ENCODE measurements around the gene FANK1.

FANK1 gene

DNA sequence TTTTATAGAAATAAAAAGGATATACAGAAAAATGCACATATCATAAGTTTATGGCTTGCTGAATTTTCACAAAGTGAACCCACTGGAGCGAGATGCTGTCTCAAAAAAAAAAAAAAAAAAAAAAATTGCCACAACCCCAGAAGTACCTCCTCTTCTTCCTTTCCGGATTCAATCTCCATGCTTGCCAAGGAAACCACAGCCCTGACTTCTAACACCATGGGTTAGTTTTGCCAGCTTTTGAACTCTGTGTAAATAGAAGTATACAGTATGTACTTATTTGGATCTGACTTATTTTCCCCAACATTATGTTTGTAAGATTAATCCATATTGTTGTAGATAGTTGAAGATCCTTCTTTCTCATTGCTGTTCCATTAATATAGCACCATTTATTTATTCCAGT lies 40.0 kb downstream of the FANK1 start:
- no peak for DNase-seq (ENCODE audit: extremely low read depth, insufficient read length)
- no peaks in the 10 kb centered on the region for H3K27me3 ChIP-seq (replicated peaks; ENCODE audit: control insufficient read depth, insufficient read depth, low read length)
- H3K4me3 ChIP-seq (replicated peaks; ENCODE audit: low read depth, low read length): no peak overlapping the region
- no peaks in the 10 kb centered on the region for H3K36me3 ChIP-seq (ENCODE audit: control insufficient read depth, insufficient read depth, low read length)
- TF ChIP-seq, protein P1, sequence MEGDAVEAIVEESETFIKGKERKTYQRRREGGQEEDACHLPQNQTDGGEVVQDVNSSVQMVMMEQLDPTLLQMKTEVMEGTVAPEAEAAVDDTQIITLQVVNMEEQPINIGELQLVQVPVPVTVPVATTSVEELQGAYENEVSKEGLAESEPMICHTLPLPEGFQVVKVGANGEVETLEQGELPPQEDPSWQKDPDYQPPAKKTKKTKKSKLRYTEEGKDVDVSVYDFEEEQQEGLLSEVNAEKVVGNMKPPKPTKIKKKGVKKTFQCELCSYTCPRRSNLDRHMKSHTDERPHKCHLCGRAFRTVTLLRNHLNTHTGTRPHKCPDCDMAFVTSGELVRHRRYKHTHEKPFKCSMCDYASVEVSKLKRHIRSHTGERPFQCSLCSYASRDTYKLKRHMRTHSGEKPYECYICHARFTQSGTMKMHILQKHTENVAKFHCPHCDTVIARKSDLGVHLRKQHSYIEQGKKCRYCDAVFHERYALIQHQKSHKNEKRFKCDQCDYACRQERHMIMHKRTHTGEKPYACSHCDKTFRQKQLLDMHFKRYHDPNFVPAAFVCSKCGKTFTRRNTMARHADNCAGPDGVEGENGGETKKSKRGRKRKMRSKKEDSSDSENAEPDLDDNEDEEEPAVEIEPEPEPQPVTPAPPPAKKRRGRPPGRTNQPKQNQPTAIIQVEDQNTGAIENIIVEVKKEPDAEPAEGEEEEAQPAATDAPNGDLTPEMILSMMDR (IDR thresholded peaks at IDR 0.05; ENCODE audit: insufficient read depth, low read length, poor library complexity, severe bottlenecking): no peak

GRCh38 chr10:125940515-125940914 lies 44.2 kb downstream of the FANK1 start:
- Histone ChIP-seq H3K4me3 (replicated peaks; ENCODE audit: low read depth, low read length) (no peak overlapping the region), H3K27me3 (replicated peaks; ENCODE audit: control insufficient read depth, insufficient read depth, low read length) (no peaks in the 10 kb centered on the region), H3K36me3 (ENCODE audit: control insufficient read depth, insufficient read depth, low read length) (no peaks in the 10 kb centered on the region)
- TF ChIP-seq, protein P1 (IDR thresholded peaks at IDR 0.05; ENCODE audit: insufficient read depth, low read length, poor library complexity, severe bottlenecking): no peak
- DNase-seq (ENCODE audit: extremely low read depth, insufficient read length): no peak

GRCh38 chr10:125951290-125951689 lies 54.9 kb downstream of the FANK1 start:
- TF ChIP-seq, protein P1 (IDR thresholded peaks at IDR 0.05; ENCODE audit: insufficient read depth, low read length, poor library complexity, severe bottlenecking): no peak
- no peak overlapping the region for H3K4me3 ChIP-seq (replicated peaks; ENCODE audit: low read depth, low read length)
- H3K27me3 ChIP-seq (replicated peaks; ENCODE audit: control insufficient read depth, insufficient read depth, low read length): no peaks in the 10 kb centered on the region
- no peaks in the 10 kb centered on the region for H3K36me3 ChIP-seq (ENCODE audit: control insufficient read depth, insufficient read depth, low read length)
- no peak for DNase-seq (ENCODE audit: extremely low read depth, insufficient read length)

- DNase-seq (ENCODE audit: extremely low read depth, insufficient read length): no peak
- no peaks in the 10 kb centered on the region for H3K27me3 ChIP-seq (replicated peaks; ENCODE audit: control insufficient read depth, insufficient read depth, low read length)
- H3K36me3 ChIP-seq (ENCODE audit: control insufficient read depth, insufficient read depth, low read length): no peaks in the 10 kb centered on the region
- TF ChIP-seq, protein P1 (IDR thresholded peaks at IDR 0.05; ENCODE audit: insufficient read depth, low read length, poor library complexity, severe bottlenecking): no peak
- H3K4me3 ChIP-seq (replicated peaks; ENCODE audit: low read depth, low read length): no peak overlapping the region
Observed at GRCh38 chr10:125953778-125954385, 57.5 kb downstream of the FANK1 start.

DNA sequence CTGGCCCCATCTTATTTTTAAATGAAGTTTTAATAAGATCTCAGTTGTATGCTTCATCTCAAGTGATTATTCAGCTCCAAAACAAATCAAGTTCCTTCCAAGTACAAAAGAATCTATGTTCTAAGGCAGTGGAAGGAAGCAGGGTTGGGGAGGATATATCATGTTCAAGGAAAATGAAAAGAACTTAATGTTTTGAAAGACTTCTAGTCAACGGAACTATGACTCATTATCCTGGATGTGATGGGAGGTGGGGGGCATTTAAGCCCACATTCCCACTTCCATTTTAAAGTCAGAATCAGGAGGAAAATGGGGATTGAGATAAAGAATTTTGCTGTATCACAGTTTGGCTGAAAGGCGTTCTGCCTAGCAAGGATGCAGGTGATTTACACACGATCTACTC lies 59.4 kb downstream of the FANK1 start:
- TF ChIP-seq, protein P1 (IDR thresholded peaks at IDR 0.05; ENCODE audit: insufficient read depth, low read length, poor library complexity, severe bottlenecking): no peak
- Histone ChIP-seq H3K36me3 (ENCODE audit: control insufficient read depth, insufficient read depth, low read length) (no peaks in the 10 kb centered on the region), H3K27me3 (replicated peaks; ENCODE audit: control insufficient read depth, insufficient read depth, low read length) (no peaks in the 10 kb centered on the region), H3K4me3 (replicated peaks; ENCODE audit: low read depth, low read length) (no peak overlapping the region)
- no peak for DNase-seq (ENCODE audit: extremely low read depth, insufficient read length)

DNA sequence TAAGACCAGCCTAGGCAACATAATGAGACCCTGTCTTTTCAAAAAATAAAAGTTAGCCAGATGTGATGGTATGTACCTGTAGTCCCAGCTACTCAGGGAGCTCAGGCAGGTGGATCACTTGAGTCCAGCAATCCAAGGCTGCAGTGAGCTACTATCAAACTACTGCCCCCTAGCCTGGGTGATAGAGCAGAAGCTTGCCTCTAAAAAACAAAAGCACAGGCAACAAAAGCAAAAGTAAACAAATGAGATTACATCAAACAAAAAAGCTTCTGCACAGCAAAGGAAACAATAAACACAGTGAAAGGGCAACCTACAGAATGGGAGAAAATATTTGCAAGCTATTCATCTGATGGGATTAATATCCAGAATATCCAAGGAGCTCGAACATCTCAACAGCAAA lies 65.4 kb downstream of the FANK1 start:
- Histone ChIP-seq H3K36me3 (ENCODE audit: control insufficient read depth, insufficient read depth, low read length) (no peaks in the 10 kb centered on the region), H3K4me3 (replicated peaks; ENCODE audit: low read depth, low read length) (no peak overlapping the region), H3K27me3 (replicated peaks; ENCODE audit: control insufficient read depth, insufficient read depth, low read length) (no peaks in the 10 kb centered on the region)
- no peak for DNase-seq (ENCODE audit: extremely low read depth, insufficient read length)
- TF ChIP-seq, protein P1 (IDR thresholded peaks at IDR 0.05; ENCODE audit: insufficient read depth, low read length, poor library complexity, severe bottlenecking): peak; percentile 3
